ENCODE data around the gene OR6B3. TPM values are rescaled to one million over a fixed set of nuclear protein-coding genes. Genes with fewer than 3 reads are reported as not detected.

OR6B3 gene
- total and polyA plus RNA-seq, 2 of the 8 experiments (the other 6 are each of a cell fraction or from before 2014, with no cell fraction given), result not detected

- no peaks in the 10 kb centered on the region for H4K20me1 ChIP-seq (replicated peaks in 1 of 2; ENCODE audit: control insufficient read depth in 1 of 2, insufficient read depth in 2 of 2, low read length in 2 of 2)
- H2BK12ac ChIP-seq (ENCODE audit: low read depth, low read length), result no peak overlapping the region
- no peaks in the 10 kb centered on the region for H3K79me2 ChIP-seq (ENCODE audit: control insufficient read depth in 1 of 2, insufficient read depth in 2 of 2, low read length in 2 of 2)
- no peaks in the 10 kb centered on the region for H3K23me2 ChIP-seq (ENCODE audit: low read depth, low read length)
- no peak overlapping the region for H2AFZ ChIP-seq (ENCODE audit: low read length)
- no peak overlapping the region for H2BK120ac ChIP-seq (replicated peaks; ENCODE audit: low read depth, low read length)
- H2AK5ac ChIP-seq (ENCODE audit: low read depth, low read length), result no peak overlapping the region
- no peak overlapping the region for H3K18ac ChIP-seq (ENCODE audit: extremely low read depth, low read length)
- no peak overlapping the region for H3K4ac ChIP-seq (replicated peaks; ENCODE audit: insufficient read length, low read depth, low read length)
- no peak overlapping the region for H2BK15ac ChIP-seq (ENCODE audit: low read length)
- H3K36me3 ChIP-seq (ENCODE audit: control insufficient read depth in 2 of 4, insufficient read depth in 4 of 4, low read length in 3 of 4), result no peaks in the 10 kb centered on the region
- H3K27me3 ChIP-seq (replicated peaks in 1 of 4; ENCODE audit: control insufficient read depth in 3 of 4, extremely low read depth in 1 of 4, insufficient read depth in 3 of 4, low read length in 3 of 4), result 0 out of 7 replicates have a peak, but pooled peaks cover 0 to 2% (median 0%) of the 10 kb centered on the region in 4 experiments
- WGBS, 2 experiments (ENCODE audit: extremely low coverage in 1 of 2, insufficient coverage in 1 of 2, insufficient read length in 1 of 2, insufficient replicate concordance in 2 of 2, low coverage in 1 of 2, low lambda C conversion rate in 2 of 2, missing lambda C conversion rate in 1 of 2), result 87% methylated on average over 4 of the region's 4 CpGs; no CpG with 5 or more reads in 1 of the 2 experiments
- H3K4me3 ChIP-seq (ENCODE audit: extremely low read depth in 1 of 4, insufficient read depth in 2 of 4, low read depth in 3 of 4, low read length in 4 of 4), result no peak overlapping the region
- FAIRE-seq (no peak), DNase-seq (ENCODE audit: low read depth in 1 of 2, low spot score in 2 of 2) (no peak)
- H3K27ac ChIP-seq (ENCODE audit: low read depth, low read length), result no peak overlapping the region
- H3K23ac ChIP-seq (ENCODE audit: insufficient read length), result no peak overlapping the region
- no peak overlapping the region for H3K9ac ChIP-seq (replicated peaks in 1 of 4; ENCODE audit: extremely low read depth in 1 of 4, low read depth in 3 of 4, low read length in 3 of 4)
- no peak overlapping the region for H4K5ac ChIP-seq (ENCODE audit: insufficient read length, low read depth, low read length)
- H4K91ac ChIP-seq (replicated peaks; ENCODE audit: insufficient read length, low read length), result no peak overlapping the region
- no peaks in the 10 kb centered on the region for H3K4me1 ChIP-seq (replicated peaks in 1 of 4; ENCODE audit: control insufficient read depth in 3 of 4, insufficient read depth in 4 of 4, low read length in 3 of 4)
- ChIA-PET POLR2A (ENCODE audit: partially characterized antibody) (no interaction called here), CTCF (ENCODE audit: partially characterized antibody) (interaction anchor here (1.5 kb wide), 1 partner anchor 10 kb away, joined by 7 read pairs; no protein-coding TSS in a partner anchor)
- H3K9me3 ChIP-seq (ENCODE audit: insufficient read depth in 2 of 2, low read depth in 1 of 2, low read length in 1 of 2), result no peaks in the 10 kb centered on the region
- no peak overlapping the region for H3K4me2 ChIP-seq (ENCODE audit: insufficient read depth in 1 of 2, low read depth in 2 of 2, low read length in 2 of 2)
- H3K56ac ChIP-seq (replicated peaks; ENCODE audit: insufficient read length, low read depth, low read length), result no peak overlapping the region
- H4K8ac ChIP-seq (ENCODE audit: extremely low read depth, insufficient read depth, low read length), result no peak overlapping the region
- H2BK20ac ChIP-seq (ENCODE audit: low read length), result no peak overlapping the region
- no peak overlapping the region for H3K14ac ChIP-seq (ENCODE audit: insufficient read length)
- no peak overlapping the region for H2BK5ac ChIP-seq (ENCODE audit: low read depth, low read length)
- H3K79me1 ChIP-seq (ENCODE audit: low read depth, low read length), result no peaks in the 10 kb centered on the region; the same call in 1 of the 2 replicates
- no peak for TF ChIP-seq SP2 (IDR thresholded peaks at IDR 0.05; ENCODE audit: low read length)
- no peak for TF ChIP-seq SIRT6 (IDR thresholded peaks at IDR 0.05; ENCODE audit: low read length)
- no peak for TF ChIP-seq ZNF274 (IDR thresholded peaks at IDR 0.05; ENCODE audit: borderline replicate concordance, extremely low read depth, low read length)
- TF ChIP-seq SIX5 (IDR thresholded peaks at IDR 0.05; ENCODE audit: low read depth, low read length), result no peak
- no peak for TF ChIP-seq SRF (IDR thresholded peaks at IDR 0.05; ENCODE audit: low read depth, low read length)
- TF ChIP-seq HDAC2 (IDR thresholded peaks at IDR 0.05; ENCODE audit: borderline replicate concordance in 1 of 2, low read depth in 2 of 2, low read length in 2 of 2), result no peak
- TF ChIP-seq POU5F1 (IDR thresholded peaks at IDR 0.05; ENCODE audit: low read depth, low read length), result no peak
- TF ChIP-seq CHD2 (IDR thresholded peaks at IDR 0.05; ENCODE audit: low read length), result no peak
- no peak for TF ChIP-seq TAF1 (IDR thresholded peaks at IDR 0.05; ENCODE audit: low read depth, low read length)
- TF ChIP-seq, protein P1, sequence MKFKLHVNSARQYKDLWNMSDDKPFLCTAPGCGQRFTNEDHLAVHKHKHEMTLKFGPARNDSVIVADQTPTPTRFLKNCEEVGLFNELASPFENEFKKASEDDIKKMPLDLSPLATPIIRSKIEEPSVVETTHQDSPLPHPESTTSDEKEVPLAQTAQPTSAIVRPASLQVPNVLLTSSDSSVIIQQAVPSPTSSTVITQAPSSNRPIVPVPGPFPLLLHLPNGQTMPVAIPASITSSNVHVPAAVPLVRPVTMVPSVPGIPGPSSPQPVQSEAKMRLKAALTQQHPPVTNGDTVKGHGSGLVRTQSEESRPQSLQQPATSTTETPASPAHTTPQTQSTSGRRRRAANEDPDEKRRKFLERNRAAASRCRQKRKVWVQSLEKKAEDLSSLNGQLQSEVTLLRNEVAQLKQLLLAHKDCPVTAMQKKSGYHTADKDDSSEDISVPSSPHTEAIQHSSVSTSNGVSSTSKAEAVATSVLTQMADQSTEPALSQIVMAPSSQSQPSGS (IDR thresholded peaks at IDR 0.05; ENCODE audit: low read length), result no peak
- TF ChIP-seq JUN (IDR thresholded peaks at IDR 0.05; ENCODE audit: low read depth, low read length), result no peak
- no peak for TF ChIP-seq MAFK (IDR thresholded peaks at IDR 0.05; ENCODE audit: low read depth, low read length)
- no peak for TF ChIP-seq NANOG (IDR thresholded peaks at IDR 0.05; ENCODE audit: insufficient read depth, low read depth, low read length, poor library complexity, severe bottlenecking)
- TF ChIP-seq KDM4A (IDR thresholded peaks at IDR 0.05; ENCODE audit: low read depth, low read length, severe bottlenecking), result no peak
Measured at GRCh38 chr2:240051697-240052096, 1.6 kb downstream of the OR6B3 start.
